Measurements from ENCODE around the gene FLNB.

FLNB gene

DNA sequence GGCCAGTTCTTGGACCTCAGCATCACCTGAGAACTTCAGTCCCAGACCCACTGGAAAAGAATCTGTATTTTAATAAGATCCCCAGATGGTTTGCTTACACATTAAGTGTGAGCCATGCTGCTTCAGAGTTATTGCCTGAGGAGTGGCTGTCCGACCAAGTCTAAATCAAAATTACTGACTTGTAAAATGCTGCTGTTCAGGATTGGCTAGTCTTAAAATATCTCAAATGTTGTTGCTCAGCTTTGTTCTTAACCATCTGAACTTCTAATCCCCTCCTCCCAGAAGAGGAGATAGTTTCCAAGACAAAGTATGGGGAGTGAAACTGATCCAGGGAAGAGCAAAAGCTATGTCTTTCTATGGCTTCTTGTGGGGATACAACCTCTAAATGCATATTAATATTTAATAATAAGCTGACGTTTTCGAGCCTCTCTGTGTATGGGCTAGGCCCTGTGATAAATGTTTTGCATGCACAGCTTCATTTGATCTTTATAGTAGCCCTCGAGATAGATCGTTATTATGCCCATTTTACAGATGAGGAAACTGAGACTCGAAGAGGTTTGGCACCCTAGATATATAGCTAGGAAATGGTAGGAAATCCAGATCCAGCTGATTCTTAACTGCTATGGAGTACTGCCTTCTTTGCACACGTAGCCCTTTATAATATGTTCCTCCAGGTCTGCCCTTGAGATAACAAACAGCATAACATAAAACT lies 150.4 kb downstream of the FLNB start:
- TF ChIP-seq, protein P1, sequence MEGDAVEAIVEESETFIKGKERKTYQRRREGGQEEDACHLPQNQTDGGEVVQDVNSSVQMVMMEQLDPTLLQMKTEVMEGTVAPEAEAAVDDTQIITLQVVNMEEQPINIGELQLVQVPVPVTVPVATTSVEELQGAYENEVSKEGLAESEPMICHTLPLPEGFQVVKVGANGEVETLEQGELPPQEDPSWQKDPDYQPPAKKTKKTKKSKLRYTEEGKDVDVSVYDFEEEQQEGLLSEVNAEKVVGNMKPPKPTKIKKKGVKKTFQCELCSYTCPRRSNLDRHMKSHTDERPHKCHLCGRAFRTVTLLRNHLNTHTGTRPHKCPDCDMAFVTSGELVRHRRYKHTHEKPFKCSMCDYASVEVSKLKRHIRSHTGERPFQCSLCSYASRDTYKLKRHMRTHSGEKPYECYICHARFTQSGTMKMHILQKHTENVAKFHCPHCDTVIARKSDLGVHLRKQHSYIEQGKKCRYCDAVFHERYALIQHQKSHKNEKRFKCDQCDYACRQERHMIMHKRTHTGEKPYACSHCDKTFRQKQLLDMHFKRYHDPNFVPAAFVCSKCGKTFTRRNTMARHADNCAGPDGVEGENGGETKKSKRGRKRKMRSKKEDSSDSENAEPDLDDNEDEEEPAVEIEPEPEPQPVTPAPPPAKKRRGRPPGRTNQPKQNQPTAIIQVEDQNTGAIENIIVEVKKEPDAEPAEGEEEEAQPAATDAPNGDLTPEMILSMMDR (conservative IDR thresholded peaks at IDR 0.05): no peak
- TF ChIP-seq ZFX (IDR thresholded peaks at IDR 0.05): no peak
- H3K27ac ChIP-seq: no peak overlapping the region

DNA sequence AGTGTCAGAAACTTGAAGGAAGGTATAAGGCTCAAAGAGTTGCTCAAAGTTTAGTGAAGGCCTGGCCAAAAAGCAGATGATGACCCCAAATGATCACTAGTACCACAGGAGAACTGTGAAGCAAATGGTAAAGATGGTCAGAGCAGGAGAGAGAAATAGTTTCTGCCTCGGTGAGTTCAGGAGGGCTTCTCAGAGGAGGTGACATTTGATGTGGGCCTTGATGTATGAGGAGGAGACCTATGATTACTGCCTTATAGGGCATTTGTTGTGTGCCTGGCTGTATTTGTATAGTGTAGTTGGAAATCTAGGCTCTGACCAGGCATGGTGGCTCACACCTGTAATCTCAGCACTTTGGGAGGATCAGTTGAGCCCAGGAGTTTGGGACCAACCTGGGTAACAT lies 152.2 kb downstream of the FLNB start:
- no peak overlapping the region; the same call in 1 of the 2 replicates for H3K27ac ChIP-seq
- no peak for TF ChIP-seq ZFX (IDR thresholded peaks at IDR 0.05)
- TF ChIP-seq, protein P1 (conservative IDR thresholded peaks at IDR 0.05): no peak

DNA sequence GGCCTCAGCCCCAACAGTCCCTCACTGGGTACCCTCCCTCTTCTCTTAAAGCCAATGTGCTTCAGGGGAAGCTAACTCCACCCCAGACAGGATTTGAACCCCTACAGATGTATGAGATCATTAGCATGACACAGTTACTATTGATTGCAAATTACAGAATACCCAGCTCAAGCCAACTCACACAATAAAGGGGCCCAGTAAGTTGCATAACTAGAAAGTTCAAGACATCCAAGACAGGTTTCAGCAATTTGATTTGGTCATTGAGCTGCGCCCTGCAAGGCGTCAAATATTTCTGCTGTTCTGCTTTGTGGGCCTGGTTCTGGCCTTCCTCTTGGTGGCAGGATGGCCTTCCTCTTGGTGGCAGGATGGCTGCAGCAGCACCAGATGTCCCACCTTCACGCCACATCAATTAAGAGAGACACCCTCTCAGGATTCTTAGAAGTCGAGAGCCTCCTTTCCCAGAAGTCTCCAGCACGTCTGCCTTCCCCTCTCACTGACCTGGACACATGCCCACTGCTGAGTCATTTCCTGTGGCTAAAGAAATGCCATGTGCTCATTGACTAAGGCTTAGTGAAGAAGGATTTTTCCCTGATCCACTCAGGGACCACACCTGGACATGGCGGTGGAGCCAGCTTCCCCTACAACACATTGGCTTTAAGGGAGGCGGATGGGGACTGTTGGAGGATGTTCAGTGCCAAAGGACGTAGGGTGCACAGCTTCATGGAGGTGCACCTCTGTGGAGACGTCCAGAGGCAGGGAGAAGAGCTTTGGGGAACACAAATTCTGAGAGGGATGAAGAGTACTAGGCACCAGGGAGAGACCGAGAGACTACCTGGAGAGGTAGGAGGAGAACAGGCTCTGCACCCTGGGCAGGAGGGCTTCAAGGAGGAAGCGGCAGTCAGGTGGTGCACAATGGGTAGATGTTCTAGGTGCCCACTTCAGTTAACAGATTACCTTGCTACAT lies 153.5 kb downstream of the FLNB start:
- TF ChIP-seq ZFX (IDR thresholded peaks at IDR 0.05): no peak
- TF ChIP-seq, protein P1 (conservative IDR thresholded peaks at IDR 0.05): no peak
- H3K27ac ChIP-seq: peak overlapping the region; percentile 54

DNA sequence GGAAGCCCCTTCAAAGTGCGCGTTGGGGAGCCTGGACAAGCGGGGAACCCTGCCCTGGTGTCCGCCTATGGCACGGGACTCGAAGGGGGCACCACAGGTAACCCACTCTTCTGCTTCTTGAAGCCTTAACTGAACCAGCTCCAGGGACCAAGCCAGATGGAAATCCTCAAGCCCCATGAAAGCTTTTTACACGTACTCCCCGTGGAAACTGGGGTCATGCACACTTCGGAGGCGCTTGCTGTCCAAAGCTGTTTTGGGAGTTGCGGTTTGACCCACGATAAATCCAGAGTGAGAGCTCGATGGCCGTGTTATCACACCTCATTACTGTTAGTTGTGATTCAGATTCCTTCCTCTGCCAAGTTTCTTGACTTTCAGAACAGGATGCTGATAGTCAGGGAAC lies 155.0 kb downstream of the FLNB start:
- no peak for TF ChIP-seq ZFX (IDR thresholded peaks at IDR 0.05)
- TF ChIP-seq, protein P1 (conservative IDR thresholded peaks at IDR 0.05): no peak
- peak overlapping the region; percentile 89 for H3K27ac ChIP-seq

DNA sequence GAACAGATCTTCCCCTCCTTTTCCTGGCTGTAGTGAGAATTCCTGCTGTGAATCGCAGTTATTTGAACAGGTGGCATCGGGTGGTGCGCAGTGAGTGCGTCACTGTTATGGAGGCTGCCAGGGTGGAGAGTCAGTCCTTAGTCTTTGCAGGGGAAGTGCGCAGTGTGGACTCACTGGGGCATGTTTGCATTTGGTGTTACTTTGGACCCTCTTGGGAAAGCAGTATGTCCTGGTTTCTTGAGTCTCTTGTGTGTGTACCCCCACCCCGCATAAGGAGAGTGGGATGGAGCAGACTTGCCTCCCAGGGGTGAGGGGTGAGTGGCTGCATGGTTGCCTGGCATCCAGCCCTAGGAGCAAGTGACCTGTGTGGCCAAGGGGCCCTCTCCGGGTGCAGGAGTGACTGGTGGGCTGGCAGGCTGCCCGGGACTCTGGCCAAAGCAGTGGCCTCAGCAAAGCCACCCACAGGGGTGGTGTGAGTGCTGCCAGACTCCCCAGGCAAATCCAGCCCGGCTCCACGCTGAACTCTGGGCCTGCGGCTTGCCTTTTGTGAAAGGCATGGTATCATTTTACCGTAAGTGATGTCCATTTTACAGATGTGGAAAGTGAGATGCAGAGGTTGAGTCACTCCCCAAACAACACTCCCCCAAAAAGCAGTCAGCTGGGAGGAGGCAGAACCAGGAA lies 156.1 kb downstream of the FLNB start:
- peak overlapping the region; percentile 89 for H3K27ac ChIP-seq
- peak; percentile 44; the same call in 1 of the 2 replicates for TF ChIP-seq ZFX (IDR thresholded peaks at IDR 0.05)
- TF ChIP-seq, protein P1 (conservative IDR thresholded peaks at IDR 0.05): no peak

DNA sequence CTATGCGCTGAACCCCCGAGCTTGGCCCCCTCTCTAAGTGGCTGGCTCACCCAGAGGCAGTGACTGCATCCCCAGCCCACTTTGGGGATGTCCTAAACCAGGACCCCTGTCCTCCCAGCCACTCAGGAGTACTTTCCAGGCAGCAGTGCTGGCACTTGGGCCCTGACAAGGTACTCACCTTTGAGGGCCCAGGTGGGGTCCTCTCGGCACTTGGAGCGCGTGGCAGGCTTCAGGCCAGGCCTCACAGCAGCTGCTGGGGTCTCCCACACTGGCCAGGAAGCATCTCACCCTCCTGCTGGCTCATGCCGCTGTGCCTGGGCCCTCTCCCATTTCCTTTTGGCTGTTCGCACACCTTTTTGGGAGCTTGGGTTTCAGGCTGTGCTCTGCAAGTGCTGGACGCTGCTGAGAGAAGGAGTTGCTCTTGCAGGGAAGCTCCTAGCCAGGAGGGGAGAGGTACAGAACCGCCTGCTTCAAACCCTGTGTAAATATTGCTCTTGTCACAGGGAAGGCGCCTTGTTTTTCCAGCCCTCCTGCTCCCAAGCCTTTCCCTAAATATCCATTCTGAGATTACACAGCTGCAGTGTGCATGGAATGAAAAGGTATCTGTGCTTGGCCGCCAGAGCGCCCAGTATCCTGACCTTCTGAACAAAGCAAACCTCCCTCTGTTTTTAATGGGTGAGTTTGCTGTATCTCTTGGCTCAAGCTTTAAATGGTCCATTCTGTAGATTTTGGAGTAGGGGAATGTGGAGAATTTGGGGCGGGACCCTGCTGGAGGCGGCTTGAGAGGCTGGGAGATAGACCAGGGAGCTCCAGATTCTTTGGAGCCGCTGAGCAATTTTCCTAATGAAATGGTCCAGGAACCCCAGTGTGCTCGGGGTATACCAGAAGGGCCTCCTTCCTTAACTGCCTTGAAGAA lies 156.9 kb downstream of the FLNB start:
- TF ChIP-seq, protein P1 (conservative IDR thresholded peaks at IDR 0.05): no peak
- TF ChIP-seq ZFX (IDR thresholded peaks at IDR 0.05): no peak; the same call in 1 of the 2 replicates
- H3K27ac ChIP-seq: peak overlapping the region; percentile 89
